ENCODE results near the gene CSTPP1. TPM values are rescaled to one million over a fixed set of nuclear protein-coding genes. Genes with fewer than 3 reads are reported as not detected.
"Not testable (repeated sequence)": the region's sequence is repeated elsewhere in the genome, so short reads cannot be mapped to it uniquely, and the experiment has no call there.

Gene CSTPP1
- total RNA-seq, 1 donor from 2014 or later: 30.0 TPM

DNA sequence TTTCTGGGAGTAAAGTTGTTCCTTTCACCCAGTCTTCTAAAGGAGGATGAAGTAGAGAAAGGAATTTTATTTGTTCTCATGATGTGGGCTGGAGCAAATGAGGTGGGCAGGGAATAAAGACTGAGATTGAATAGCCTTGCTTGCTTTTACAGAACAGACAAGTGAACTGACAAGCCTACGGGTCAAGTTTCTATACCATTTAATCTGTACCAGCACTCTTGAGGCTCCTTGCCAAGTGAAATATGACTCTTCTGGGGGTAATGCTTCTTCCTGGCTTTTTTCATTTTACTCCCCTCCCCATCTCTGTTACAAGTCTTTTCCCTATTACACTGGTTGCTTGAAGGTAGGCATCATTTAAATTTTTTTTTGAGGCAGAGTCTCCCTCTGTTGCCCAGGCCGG, 54.8 kb downstream of the CSTPP1 start:
- no peak for TF ChIP-seq CTCF (IDR thresholded peaks at IDR 0.05; ENCODE audit: unreplicated experiment)
- DNase-seq (ENCODE audit: low spot score): no peak
- H3K27me3 Mint-ChIP-seq (ENCODE audit: unreplicated experiment): no peaks in the 10 kb centered on the region
- H3K4me3 Mint-ChIP-seq (ENCODE audit: unreplicated experiment): no peak overlapping the region
- H3K27ac Mint-ChIP-seq (ENCODE audit: unreplicated experiment): no peak overlapping the region
- no peaks in the 10 kb centered on the region for H3K9me3 Mint-ChIP-seq (ENCODE audit: unreplicated experiment)
- peaks cover 7% of the 10 kb centered on the region for H3K36me3 Mint-ChIP-seq (ENCODE audit: low read depth, unreplicated experiment)
- no peaks in the 10 kb centered on the region for H3K4me1 Mint-ChIP-seq (ENCODE audit: unreplicated experiment)

DNA sequence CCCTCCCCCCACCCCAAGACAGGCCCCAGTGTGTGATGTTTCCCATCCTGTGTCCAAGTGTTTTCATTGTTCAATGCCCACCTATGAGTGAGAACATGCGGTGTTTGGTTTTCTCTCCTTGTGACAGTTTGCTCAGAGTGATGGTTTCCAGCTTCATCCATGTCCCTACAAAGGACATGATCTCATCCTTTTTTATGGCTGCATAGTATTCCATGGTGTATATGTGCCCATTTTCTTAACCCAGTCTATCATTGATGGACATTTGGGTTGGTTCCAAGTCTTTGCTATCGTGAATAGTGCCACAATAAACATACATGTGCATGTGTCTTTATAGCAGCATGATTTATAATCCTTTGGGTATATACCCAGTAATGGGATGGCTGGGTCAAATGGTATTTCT, 55.8 kb downstream of the CSTPP1 start:
- DNase-seq (ENCODE audit: low spot score); H3K27ac Mint-ChIP-seq (ENCODE audit: unreplicated experiment); H3K27me3 Mint-ChIP-seq (ENCODE audit: unreplicated experiment); H3K4me3 Mint-ChIP-seq (ENCODE audit: unreplicated experiment); H3K9me3 Mint-ChIP-seq (ENCODE audit: unreplicated experiment); H3K4me1 Mint-ChIP-seq (ENCODE audit: unreplicated experiment): not testable (repeated sequence)
- H3K36me3 Mint-ChIP-seq (ENCODE audit: low read depth, unreplicated experiment): peaks cover 15% of the 10 kb centered on the region

DNA sequence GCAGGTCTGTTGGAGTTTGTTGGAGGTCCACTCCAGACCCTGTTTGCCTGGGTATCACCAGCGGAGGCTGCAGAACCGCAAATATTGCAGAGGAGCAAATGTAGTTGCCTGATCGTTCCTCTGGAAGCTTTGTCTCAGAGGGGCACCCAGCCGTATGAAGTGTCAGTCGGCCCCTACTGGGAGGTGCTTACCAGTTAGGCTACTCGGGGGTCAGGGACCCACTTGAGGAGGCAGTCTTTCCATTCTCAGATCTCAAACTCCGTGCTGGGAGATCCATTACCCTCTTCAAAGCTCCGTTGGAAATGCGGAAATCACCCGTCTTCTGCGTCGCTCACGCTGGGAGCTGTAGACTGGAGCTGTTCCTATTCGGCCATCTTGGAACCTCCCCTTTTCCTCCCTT, 61.2 kb downstream of the CSTPP1 start:
- H3K27ac Mint-ChIP-seq (ENCODE audit: unreplicated experiment); H3K9me3 Mint-ChIP-seq (ENCODE audit: unreplicated experiment); H3K27me3 Mint-ChIP-seq (ENCODE audit: unreplicated experiment); H3K4me3 Mint-ChIP-seq (ENCODE audit: unreplicated experiment); H3K4me1 Mint-ChIP-seq (ENCODE audit: unreplicated experiment); DNase-seq (ENCODE audit: low spot score): not testable (repeated sequence)
- peaks cover 13% of the 10 kb centered on the region for H3K36me3 Mint-ChIP-seq (ENCODE audit: low read depth, unreplicated experiment)

DNA sequence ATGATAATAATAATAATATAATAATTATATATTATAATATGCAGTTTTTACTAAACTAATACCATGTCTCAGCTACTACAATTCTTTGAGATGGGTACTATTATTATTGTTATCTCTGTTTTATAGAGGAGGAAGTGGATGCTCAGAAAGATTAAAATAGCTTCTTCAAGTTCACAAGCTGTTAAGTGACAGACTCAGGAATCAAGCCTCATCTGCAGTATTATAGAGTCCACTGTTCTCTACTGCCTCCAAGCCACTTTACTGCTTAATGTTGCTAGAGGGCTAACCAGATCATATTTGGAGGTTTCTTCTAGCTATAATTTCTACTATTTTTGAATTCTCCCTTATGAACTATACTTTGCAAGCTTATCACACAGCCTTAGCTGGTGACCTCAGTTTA, 62.7 kb downstream of the CSTPP1 start:
- DNase-seq (ENCODE audit: low spot score): no peak
- no peaks in the 10 kb centered on the region for H3K9me3 Mint-ChIP-seq (ENCODE audit: unreplicated experiment)
- TF ChIP-seq CTCF (IDR thresholded peaks at IDR 0.05; ENCODE audit: unreplicated experiment): no peak
- peaks cover 11% of the 10 kb centered on the region for H3K4me1 Mint-ChIP-seq (ENCODE audit: unreplicated experiment)
- H3K36me3 Mint-ChIP-seq (ENCODE audit: low read depth, unreplicated experiment): peaks cover 8% of the 10 kb centered on the region
- no peak overlapping the region for H3K4me3 Mint-ChIP-seq (ENCODE audit: unreplicated experiment)
- no peaks in the 10 kb centered on the region for H3K27me3 Mint-ChIP-seq (ENCODE audit: unreplicated experiment)
- no peak overlapping the region for H3K27ac Mint-ChIP-seq (ENCODE audit: unreplicated experiment)

GRCh38 chr11:47000033-47000432, 63.5 kb downstream of the CSTPP1 start:
- Mint-ChIP-seq H3K36me3 (ENCODE audit: low read depth, unreplicated experiment) (peaks cover 8% of the 10 kb centered on the region), H3K27ac (ENCODE audit: unreplicated experiment) (no peak overlapping the region), H3K9me3 (ENCODE audit: unreplicated experiment) (no peaks in the 10 kb centered on the region), H3K27me3 (ENCODE audit: unreplicated experiment) (peaks cover 2% of the 10 kb centered on the region), H3K4me1 (ENCODE audit: unreplicated experiment) (peaks cover 17% of the 10 kb centered on the region), H3K4me3 (ENCODE audit: unreplicated experiment) (no peak overlapping the region)
- no peak for DNase-seq (ENCODE audit: low spot score)
- TF ChIP-seq CTCF (IDR thresholded peaks at IDR 0.05; ENCODE audit: unreplicated experiment): no peak

GRCh38 chr11:47001781-47002181, 65.2 kb downstream of the CSTPP1 start:
- Mint-ChIP-seq H3K36me3 (ENCODE audit: low read depth, unreplicated experiment) (peaks cover 5% of the 10 kb centered on the region), H3K4me1 (ENCODE audit: unreplicated experiment) (peaks cover 17% of the 10 kb centered on the region), H3K9me3 (ENCODE audit: unreplicated experiment) (no peaks in the 10 kb centered on the region), H3K27me3 (ENCODE audit: unreplicated experiment) (peaks cover 2% of the 10 kb centered on the region), H3K27ac (ENCODE audit: unreplicated experiment) (no peak overlapping the region), H3K4me3 (ENCODE audit: unreplicated experiment) (no peak overlapping the region)
- DNase-seq (ENCODE audit: low spot score): no peak
- no peak for TF ChIP-seq CTCF (IDR thresholded peaks at IDR 0.05; ENCODE audit: unreplicated experiment)

All from endothelial cell (in vitro differentiated cells).